ENCODE results near the gene CHP1.
"Not testable (repeated sequence)": the region's sequence is repeated elsewhere in the genome, so short reads cannot be mapped to it uniquely, and the experiment has no call there.

CHP1 gene

GRCh38 chr15:41292521-41292920, 61.5 kb downstream of the CHP1 start:
- no peak for TF ChIP-seq CTCF (IDR thresholded peaks at IDR 0.05; ENCODE audit: borderline replicate concordance, insufficient read depth, low read depth, low read length)
- H3K4me3 ChIP-seq (ENCODE audit: low read depth, low read length) = no peak overlapping the region

GRCh38 chr15:41301139-41301538, 70.1 kb downstream of the CHP1 start:
- H3K4me3 ChIP-seq (ENCODE audit: low read depth, low read length) = not testable (repeated sequence)

- no peak overlapping the region for H3K4me3 ChIP-seq (ENCODE audit: low read depth, low read length)
- no peak for TF ChIP-seq CTCF (IDR thresholded peaks at IDR 0.05; ENCODE audit: borderline replicate concordance, insufficient read depth, low read depth, low read length)
These were observed 70.5 kb downstream of the CHP1 start for GRCh38 chr15:41301587-41301986.

GRCh38 chr15:41304149-41304770, 73.2 kb downstream of the CHP1 start:
- TF ChIP-seq CTCF (IDR thresholded peaks at IDR 0.05; ENCODE audit: borderline replicate concordance, insufficient read depth, low read depth, low read length) = no peak
- no peak overlapping the region for H3K4me3 ChIP-seq (ENCODE audit: low read depth, low read length)

GRCh38 chr15:41307679-41308078, 76.6 kb downstream of the CHP1 start:
- H3K4me3 ChIP-seq (ENCODE audit: low read depth, low read length) = no peak overlapping the region
- no peak for TF ChIP-seq CTCF (IDR thresholded peaks at IDR 0.05; ENCODE audit: borderline replicate concordance, insufficient read depth, low read depth, low read length)

GRCh38 chr15:41309226-41309905, 78.3 kb downstream of the CHP1 start:
- H3K4me3 ChIP-seq (ENCODE audit: low read depth, low read length) = no peak overlapping the region
- no peak for TF ChIP-seq CTCF (IDR thresholded peaks at IDR 0.05; ENCODE audit: borderline replicate concordance, insufficient read depth, low read depth, low read length)

- not testable (repeated sequence) for H3K4me3 ChIP-seq (ENCODE audit: low read depth, low read length)
These were observed 89.8 kb downstream of the CHP1 start for GRCh38 chr15:41320805-41321330.

GRCh38 chr15:41323611-41324010, 92.5 kb downstream of the CHP1 start:
- no peak for TF ChIP-seq CTCF (IDR thresholded peaks at IDR 0.05; ENCODE audit: borderline replicate concordance, insufficient read depth, low read depth, low read length)

More at GRCh38 chr15:41323611-41324010, 92.5 kb downstream of the CHP1 start:
- no peak overlapping the region for H3K4me3 ChIP-seq (ENCODE audit: low read depth, low read length)
